ENCODE data around the gene TREM2. TPM values are rescaled to one million over a fixed set of nuclear protein-coding genes. Genes with fewer than 3 reads are reported as not detected.

Gene TREM2
- total and polyA plus RNA-seq, 2 of the 8 experiments (the other 6 are each of a cell fraction or from before 2014, with no cell fraction given), result 0.20 TPM; not detected in 1

DNA sequence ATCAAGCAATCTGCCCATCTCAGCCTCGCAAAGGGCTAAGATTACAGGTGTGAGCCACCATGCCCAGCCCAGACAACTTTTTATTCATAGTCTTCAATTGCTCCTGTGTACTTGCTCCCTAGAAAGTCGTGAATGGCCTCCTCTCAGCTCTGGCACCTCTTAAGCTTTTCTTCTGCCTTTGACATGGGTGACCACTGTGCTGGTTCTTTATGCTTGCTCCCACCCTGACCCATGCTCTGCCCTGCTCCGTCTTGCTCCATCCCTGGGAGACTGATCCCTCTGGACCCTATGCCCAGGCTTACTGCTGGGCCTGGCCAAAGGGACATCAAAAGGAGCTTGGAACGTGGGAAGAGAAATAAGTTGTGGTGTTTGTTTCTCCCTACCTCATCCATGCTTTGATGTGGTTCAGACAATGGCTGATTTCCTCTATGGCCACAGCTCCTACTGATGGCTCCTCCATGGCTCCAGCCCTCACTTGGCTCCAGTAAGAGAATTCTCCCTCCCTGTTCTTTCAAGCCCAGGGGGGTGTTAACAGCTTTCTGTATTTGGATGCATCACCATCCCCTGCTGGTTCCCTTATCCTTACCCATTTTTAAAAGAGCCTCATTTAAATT lies 7.7 kb upstream of the TREM2 start:
- Histone ChIP-seq H4K91ac (replicated peaks; ENCODE audit: insufficient read length, low read length) (no peak overlapping the region), H4K20me1 (replicated peaks in 1 of 2; ENCODE audit: control insufficient read depth in 1 of 2, insufficient read depth in 2 of 2, low read length in 2 of 2) (no peaks in the 10 kb centered on the region), H3K4me2 (ENCODE audit: insufficient read depth in 1 of 2, low read depth in 2 of 2, low read length in 2 of 2) (peak overlapping the region; percentile 30 to 40; a peak in 3 of 4 replicates), H3K23me2 (ENCODE audit: low read depth, low read length) (no peaks in the 10 kb centered on the region), H3K79me2 (ENCODE audit: control insufficient read depth in 1 of 2, insufficient read depth in 2 of 2, low read length in 2 of 2) (no peaks in the 10 kb centered on the region), H3K4me1 (replicated peaks in 1 of 4; ENCODE audit: control insufficient read depth in 3 of 4, insufficient read depth in 4 of 4, low read length in 3 of 4) (peaks cover 0 to 12% (median 8%) of the 10 kb centered on the region in 4 experiments; a peak in 5 of 7 replicates), H3K18ac (ENCODE audit: extremely low read depth, low read length) (peak overlapping the region; percentile 80; the same call in 1 of the 2 replicates), H3K36me3 (ENCODE audit: control insufficient read depth in 2 of 4, insufficient read depth in 4 of 4, low read length in 3 of 4) (no peaks in the 10 kb centered on the region), H2BK20ac (ENCODE audit: low read length) (peak overlapping the region; percentile 2; the same call in 1 of the 2 replicates), H2BK5ac (ENCODE audit: low read depth, low read length) (no peak overlapping the region; the same call in 1 of the 2 replicates), H3K9ac (replicated peaks in 1 of 4; ENCODE audit: extremely low read depth in 1 of 4, low read depth in 3 of 4, low read length in 3 of 4) (no peak overlapping the region), H2BK120ac (replicated peaks; ENCODE audit: low read depth, low read length) (no peak overlapping the region), H3K14ac (ENCODE audit: insufficient read length) (no peak overlapping the region), H2BK12ac (ENCODE audit: low read depth, low read length) (peak overlapping the region; percentile 35; the same call in 1 of the 2 replicates), H2AFZ (ENCODE audit: low read length) (no peak overlapping the region), H3K4me3 (ENCODE audit: extremely low read depth in 1 of 4, insufficient read depth in 2 of 4, low read depth in 3 of 4, low read length in 4 of 4) (no peak overlapping the region; a peak in 1 of 8 replicates), H3K27me3 (replicated peaks in 1 of 4; ENCODE audit: control insufficient read depth in 3 of 4, extremely low read depth in 1 of 4, insufficient read depth in 3 of 4, low read length in 3 of 4) (no peaks in the 10 kb centered on the region), H2AK5ac (ENCODE audit: low read depth, low read length) (no peak overlapping the region), H3K79me1 (ENCODE audit: low read depth, low read length) (no peaks in the 10 kb centered on the region), H3K4ac (replicated peaks; ENCODE audit: insufficient read length, low read depth, low read length) (no peak overlapping the region), H3K56ac (replicated peaks; ENCODE audit: insufficient read length, low read depth, low read length) (no peak overlapping the region), H2BK15ac (ENCODE audit: low read length) (peak overlapping the region; percentile 46; the same call in 1 of the 2 replicates), H3K23ac (ENCODE audit: insufficient read length) (no peak overlapping the region), H3K9me3 (ENCODE audit: insufficient read depth in 2 of 2, low read depth in 1 of 2, low read length in 1 of 2) (no peaks in the 10 kb centered on the region; a peak in 1 of 4 replicates), H4K5ac (ENCODE audit: insufficient read length, low read depth, low read length) (no peak overlapping the region), H3K27ac (ENCODE audit: low read depth, low read length) (no peak overlapping the region), H4K8ac (ENCODE audit: extremely low read depth, insufficient read depth, low read length) (no peak overlapping the region)
- 83% methylated on average over 4 of the region's 4 CpGs; no CpG with 5 or more reads in 1 of the 2 experiments for WGBS, 2 experiments (ENCODE audit: extremely low coverage in 1 of 2, insufficient coverage in 1 of 2, insufficient read length in 1 of 2, insufficient replicate concordance in 2 of 2, low coverage in 1 of 2, low lambda C conversion rate in 2 of 2, missing lambda C conversion rate in 1 of 2)
- CTCF ChIA-PET (ENCODE audit: partially characterized antibody), result interaction anchor here (1.2 to 4.5 kb wide), 7 partner anchors 11 to 137 kb away, joined by 3 to 31 read pairs (median 6); no protein-coding TSS in a partner anchor
- no peak for FAIRE-seq
- POLR2A ChIA-PET (ENCODE audit: partially characterized antibody), result interaction anchor here (1.8 kb wide), 1 partner anchor 12 kb away, joined by 5 read pairs; no protein-coding TSS in a partner anchor
- DNase-seq (ENCODE audit: low read depth in 1 of 2, low spot score in 2 of 2), result peak in 1 of 2 experiments; percentile 34
- no peak for TF ChIP-seq SIRT6 (IDR thresholded peaks at IDR 0.05; ENCODE audit: low read length)
- TF ChIP-seq HDAC6 (IDR thresholded peaks at IDR 0.05; ENCODE audit: low read depth, low read length), result no peak
- TF ChIP-seq SUZ12 (IDR thresholded peaks at IDR 0.05; ENCODE audit: low read length), result no peak
- TF ChIP-seq RBBP5 (IDR thresholded peaks at IDR 0.05; ENCODE audit: borderline replicate concordance, low read depth, low read length), result no peak
- no peak for TF ChIP-seq ZNF274 (IDR thresholded peaks at IDR 0.05; ENCODE audit: borderline replicate concordance, extremely low read depth, low read length)
- no peak for TF ChIP-seq BRCA1 (IDR thresholded peaks at IDR 0.05; ENCODE audit: low read depth, low read length)
- no peak for TF ChIP-seq CBX5 (IDR thresholded peaks at IDR 0.05; ENCODE audit: low read depth, low read length)
- TF ChIP-seq PHF8 (conservative IDR thresholded peaks at IDR 0.05; ENCODE audit: low read depth, low read length), result no peak
- no peak for TF ChIP-seq SP2 (IDR thresholded peaks at IDR 0.05; ENCODE audit: low read length)
- no peak for TF ChIP-seq SRF (IDR thresholded peaks at IDR 0.05; ENCODE audit: low read depth, low read length)
- no peak for TF ChIP-seq SP1 (IDR thresholded peaks at IDR 0.05; ENCODE audit: low read depth, low read length)
- no peak for TF ChIP-seq CEBPB (IDR thresholded peaks at IDR 0.05; ENCODE audit: low read depth, low read length)
- TF ChIP-seq CREB1 (IDR thresholded peaks at IDR 0.05), result no peak
- no peak for TF ChIP-seq RAD21 (IDR thresholded peaks at IDR 0.05 in 1 of 2, conservative IDR thresholded peaks at IDR 0.05 in 1 of 2; ENCODE audit: low read depth in 2 of 2, low read length in 2 of 2)
